SK-N-SH (cell line): ENCODE data around the gene SLC2A9. TPM values are rescaled to one million over a fixed set of nuclear protein-coding genes. Genes with fewer than 3 reads are reported as not detected.

ENCODE experiments used
- CTCF ChIA-PET: fragments of 300-600, 350-600 bp; formaldehyde crosslinking; extraction: SDS; loops from one replicate; lab custom pipeline; 2021; lab: Yijun Ruan, JAX
- POLR2A ChIA-PET: fragments of 350-600 bp; sonication (Branson Sonifier 250); formaldehyde crosslinking; extraction: SDS; loops from one replicate; lab custom pipeline; 2020; ENCODE audit warnings: antibody characterized with exemption, inconsistent platforms; lab: Yijun Ruan, JAX
- DNase-seq: peaks from one replicate; pipeline ENCODE4 v3.0.0; 2012
- H2AFZ ChIP-seq: fragments of 200-600 bp; sonication (generic); 2 replicates; pipeline ENCODE4 v1.8.1; 2016; ENCODE audit warnings: antibody characterized with exemption, mild to moderate bottlenecking, low read depth
- H3F3A ChIP-seq: fragments of 200-600 bp; sonication (generic); replicated peaks from 2 replicates; pipeline ENCODE3; 2016; ENCODE audit warnings: antibody characterized with exemption, mild to moderate bottlenecking; ENCODE audit not compliant: insufficient read depth
- H3K27ac ChIP-seq, 2 experiments: fragments of 200-500 bp in 1 of 2; fragments of 200-600 bp in 1 of 2; sonication (Bioruptor generic) in 1 of 2; sonication (generic), shearing (Covaris generic) in 1 of 2; 2 replicates each; pipeline versions ENCODE4 v1.5.1 to v1.6.1; 2014 to 2016; ENCODE audit warnings: low read depth in 2 of 2, inconsistent platforms in 1 of 2, low read length in 1 of 2, mild to moderate bottlenecking in 1 of 2, mixed read lengths in 1 of 2
- H3K27me3 ChIP-seq: fragments of 200-600 bp; sonication (generic), shearing (Covaris generic); 2 replicates; pipeline ENCODE4 v1.6.1; 2016; ENCODE audit warnings: mixed run types; ENCODE audit not compliant: insufficient read depth
- H3K36me3 ChIP-seq, 2 experiments: fragments of 200-500 bp in 1 of 2; fragments of 200-600 bp in 1 of 2; sonication (Bioruptor generic) in 1 of 2; sonication (generic) in 1 of 2; replicated peaks in 1 of 2; 2 replicates each; pipeline versions ENCODE3 to v1.5.1; 2014 to 2016; ENCODE audit warnings: low read length in 1 of 2, mild to moderate bottlenecking in 1 of 2; ENCODE audit not compliant: insufficient read depth in 2 of 2, control insufficient read depth in 1 of 2
- H3K4me1 ChIP-seq, 2 experiments: fragments of 200-500 bp in 1 of 2; fragments of 200-600 bp in 1 of 2; sonication (Bioruptor generic) in 1 of 2; sonication (generic), shearing (Covaris generic) in 1 of 2; 2 replicates each; pipeline versions ENCODE4 v1.5.1 to v1.6.1; 2014 to 2016; ENCODE audit warnings: low read depth in 1 of 2, low read length in 1 of 2, mixed run types in 1 of 2; ENCODE audit not compliant: insufficient read depth in 2 of 2, control insufficient read depth in 1 of 2
- H3K4me2 ChIP-seq: fragments of 200-600 bp; sonication (generic), shearing (Covaris generic); 2 replicates; pipeline ENCODE4 v1.6.1; 2017; ENCODE audit warnings: mixed run types
- H3K4me3 ChIP-seq, 2 experiments: fragments of 200-500 bp in 1 of 2; fragments of 200-600 bp in 1 of 2; sonication (Bioruptor generic) in 1 of 2; sonication (generic), shearing (Covaris generic) in 1 of 2; 2 replicates each; pipeline versions ENCODE4 v1.5.1 to v1.8.1; 2014 to 2016; ENCODE audit warnings: low read depth in 2 of 2, inconsistent platforms in 1 of 2, low read length in 1 of 2, mild to moderate bottlenecking in 1 of 2, mixed read lengths in 1 of 2, moderate library complexity in 1 of 2
- H3K79me2 ChIP-seq: fragments of 200-600 bp; sonication (generic); 2 replicates; pipeline ENCODE4 v1.8.1; 2017; ENCODE audit warnings: mild to moderate bottlenecking; ENCODE audit not compliant: insufficient read depth
- H3K9ac ChIP-seq: fragments of 200-600 bp; sonication (generic); 2 replicates; pipeline ENCODE4 v1.6.1; 2017; ENCODE audit warnings: mixed run types
- H3K9me2 ChIP-seq: fragments of 200-600 bp; sonication (generic); 2 replicates; pipeline ENCODE4 v1.6.1; 2017; ENCODE audit warnings: mixed run types
- H3K9me3 ChIP-seq: fragments of 200-600 bp; sonication (generic); 2 replicates; pipeline ENCODE4 v1.6.1; 2017; ENCODE audit warnings: mixed run types, mild to moderate bottlenecking, moderate library complexity
- H4K20me1 ChIP-seq: fragments of 200-600 bp; sonication (generic); 2 replicates; pipeline ENCODE4 v1.6.1; 2017; ENCODE audit warnings: mild to moderate bottlenecking, mixed run types; ENCODE audit not compliant: insufficient read depth
- ELF1 ChIP-seq: IDR thresholded peaks from 2 replicates; pipeline ENCODE4 v1.4.0; 2012
- EP300 ChIP-seq, 2 experiments: IDR thresholded peaks; 2 replicates each; pipeline versions ENCODE4 v1.4.0 to v1.6.1; 2012; ENCODE audit warnings: borderline replicate concordance in 1 of 2, low read depth in 1 of 2, low read length in 1 of 2
- EZH2phosphoT487 ChIP-seq: fragments of 200-600 bp; sonication (generic); IDR thresholded peaks from 2 replicates; pipeline ENCODE4 v1.6.1; 2017; ENCODE audit warnings: low read depth, mixed run types, mild to moderate bottlenecking, antibody characterized with exemption, moderate library complexity, borderline replicate concordance
- GABPA ChIP-seq: IDR thresholded peaks from 2 replicates; pipeline ENCODE4 v1.4.0; 2012; ENCODE audit warnings: low read depth, mild to moderate bottlenecking
- JUND ChIP-seq: IDR thresholded peaks from 2 replicates; pipeline ENCODE4 v1.4.0; 2012
- MEF2A ChIP-seq: IDR thresholded peaks from 2 replicates; pipeline ENCODE4 v1.4.0; 2012; ENCODE audit warnings: low read depth, borderline replicate concordance
- NRF1 ChIP-seq: IDR thresholded peaks from 2 replicates; pipeline ENCODE4 v1.6.1; 2012; ENCODE audit warnings: low read depth, mild to moderate bottlenecking, low read length
- RCOR1 ChIP-seq: fragments of 150-350 bp; IDR thresholded peaks from 2 replicates; pipeline ENCODE4 v1.6.1; 2017; ENCODE audit warnings: antibody characterized with exemption, low read length
- REST ChIP-seq: IDR thresholded peaks from 2 replicates; pipeline ENCODE4 v1.6.1; 2012; ENCODE audit warnings: mild to moderate bottlenecking, low read depth, low read length, moderate library complexity
- RXRA ChIP-seq: IDR thresholded peaks from 2 replicates; pipeline ENCODE4 v1.4.0; 2012; ENCODE audit warnings: low read depth, mild to moderate bottlenecking, borderline replicate concordance
- USF2 ChIP-seq: fragments of 150-350 bp; IDR thresholded peaks from 2 replicates; pipeline ENCODE4 v1.6.1; 2017; ENCODE audit warnings: antibody characterized with exemption, low read length, low read depth, borderline replicate concordance
- YY1 ChIP-seq: IDR thresholded peaks from 2 replicates; pipeline ENCODE4 v1.4.0; 2012; ENCODE audit warnings: low read depth, mild to moderate bottlenecking
- WGBS: methylation state at CpG from one replicate; pipeline ENCODE4 v1.1.6; 2017; ENCODE audit warnings: low lambda C conversion rate; 5-methylcytosine and 5-hydroxymethylcytosine counted together
- polyA plus RNA-seq, 3 experiments: library from polyadenylated mRNA; depleted of rRNA; stranded (reverse); fragments of >200 nt; gene quantifications; 2 replicates each; pipeline ENCODE4 v1.2.3, GENCODE V29; 2012

The SLC2A9 gene
- polyA plus RNA-seq, 1 of the 3 experiments (the other 2 are of a cell fraction) = not detected

- TF ChIP-seq REST = no peak
These were observed 13.8 kb upstream of the SLC2A9 start (continued) for GRCh38 chr4:10035130-10035529.

- Histone ChIP-seq H3F3A (no peaks in the 10 kb centered on the region), H4K20me1 (no peaks in the 10 kb centered on the region), H3K4me2 (no peak overlapping the region), H2AFZ (no peak overlapping the region), H3K36me3 (no peaks in the 10 kb centered on the region), H3K9me2 (no peaks in the 10 kb centered on the region), H3K4me3 (no peak overlapping the region), H3K79me2 (no peaks in the 10 kb centered on the region), H3K27ac (no peak overlapping the region)
- DNase-seq = no peak
- CTCF ChIA-PET = interaction anchor here (1.2 to 6.6 kb wide), 2 partner anchors 19 to 426 kb away, joined by 3 to 47 read pairs; no protein-coding TSS in a partner anchor
- WGBS = 42% methylated on average over 4 of the region's 5 CpGs
- TF ChIP-seq NRF1 (no peak), MEF2A (no peak), REST (no peak), ELF1 (no peak), GABPA (no peak), JUND (no peak), EP300 (IDR thresholded peaks at IDR 0.05; ENCODE audit: borderline replicate concordance in 1 of 2, low read depth in 1 of 2, low read length in 1 of 2) (no peak), RCOR1 (no peak), RXRA (no peak), EZH2phosphoT487 (no peak), YY1 (no peak), USF2 (no peak)
- TF ChIP-seq, all 33 proteins: peak for 0
- no peaks in the 10 kb centered on the region for H3K9me3 ChIP-seq
- no peaks in the 10 kb centered on the region for H3K27me3 ChIP-seq
- peaks cover 0 to 11% of the 10 kb centered on the region in 2 experiments; a peak in 1 of 4 replicates for H3K4me1 ChIP-seq
- POLR2A ChIA-PET = no interaction called here
- H3K9ac ChIP-seq = no peak overlapping the region
These were observed 13.4 kb upstream of the SLC2A9 start for GRCh38 chr4:10034612-10035104.
